ENCODE measurements around the gene MEA1. TPM values are rescaled to one million over a fixed set of nuclear protein-coding genes. Genes with fewer than 3 reads are reported as not detected.

Gene MEA1
- total RNA-seq, 4 donors from 2014 or later: 45.9 to 78.1 (median 61.7) TPM

DNA sequence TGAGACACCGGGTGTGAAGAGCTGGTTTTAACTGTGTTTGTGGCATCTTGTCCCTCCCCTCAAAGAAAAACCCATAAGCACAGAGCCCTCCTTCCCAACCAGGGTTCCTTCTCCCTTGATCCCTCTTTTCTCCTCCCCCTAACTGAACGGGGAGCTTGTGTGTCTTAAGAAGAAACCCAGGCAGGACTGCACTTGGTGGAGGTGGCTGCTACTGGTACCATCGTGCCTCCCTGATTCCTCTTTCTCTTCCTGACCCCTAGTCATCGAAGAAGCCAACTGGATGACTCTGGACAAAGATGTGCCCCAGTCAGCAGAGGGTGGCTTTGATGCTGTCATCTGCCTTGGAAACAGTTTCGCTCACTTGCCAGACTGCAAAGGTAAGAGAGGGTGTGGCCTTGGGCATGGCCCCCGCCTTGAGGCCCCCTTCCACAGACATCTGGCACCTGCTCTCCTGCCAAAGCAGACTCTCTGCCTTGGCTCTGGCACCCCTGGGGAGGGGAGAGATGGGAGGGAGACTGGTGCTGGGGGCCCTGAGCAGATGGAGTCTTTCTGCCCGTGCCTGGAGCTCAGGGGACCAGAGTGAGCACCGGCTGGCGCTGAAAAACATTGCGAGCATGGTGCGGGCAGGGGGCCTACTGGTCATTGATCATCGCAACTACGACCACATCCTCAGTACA, 51.1 kb downstream of the MEA1 start:
- no peaks in the 10 kb centered on the region for H3K27me3 ChIP-seq
- no peak overlapping the region for H3K27ac ChIP-seq
- H3K4me3 ChIP-seq (replicated peaks in 1 of 3): no peak overlapping the region
- no peaks in the 10 kb centered on the region for H3K9me3 ChIP-seq
- intact Hi-C loops (cut with DNase I): no loop called here
- TF ChIP-seq, protein P1, sequence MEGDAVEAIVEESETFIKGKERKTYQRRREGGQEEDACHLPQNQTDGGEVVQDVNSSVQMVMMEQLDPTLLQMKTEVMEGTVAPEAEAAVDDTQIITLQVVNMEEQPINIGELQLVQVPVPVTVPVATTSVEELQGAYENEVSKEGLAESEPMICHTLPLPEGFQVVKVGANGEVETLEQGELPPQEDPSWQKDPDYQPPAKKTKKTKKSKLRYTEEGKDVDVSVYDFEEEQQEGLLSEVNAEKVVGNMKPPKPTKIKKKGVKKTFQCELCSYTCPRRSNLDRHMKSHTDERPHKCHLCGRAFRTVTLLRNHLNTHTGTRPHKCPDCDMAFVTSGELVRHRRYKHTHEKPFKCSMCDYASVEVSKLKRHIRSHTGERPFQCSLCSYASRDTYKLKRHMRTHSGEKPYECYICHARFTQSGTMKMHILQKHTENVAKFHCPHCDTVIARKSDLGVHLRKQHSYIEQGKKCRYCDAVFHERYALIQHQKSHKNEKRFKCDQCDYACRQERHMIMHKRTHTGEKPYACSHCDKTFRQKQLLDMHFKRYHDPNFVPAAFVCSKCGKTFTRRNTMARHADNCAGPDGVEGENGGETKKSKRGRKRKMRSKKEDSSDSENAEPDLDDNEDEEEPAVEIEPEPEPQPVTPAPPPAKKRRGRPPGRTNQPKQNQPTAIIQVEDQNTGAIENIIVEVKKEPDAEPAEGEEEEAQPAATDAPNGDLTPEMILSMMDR (IDR thresholded peaks at IDR 0.05): no peak
- TF ChIP-seq POLR2A (IDR thresholded peaks at IDR 0.05): no peak
- peaks cover 5 to 16% of the 10 kb centered on the region in 2 donors for H3K4me1 ChIP-seq
- 94 to 96% methylated on average over 13 of the region's 13 CpGs for WGBS, 2 donors
- peaks cover 10 to 12% of the 10 kb centered on the region in 2 donors for H3K36me3 ChIP-seq
- DNase-seq: no peak

GRCh38 chr6:42962096-42962495, 51.6 kb downstream of the MEA1 start:
- H3K27me3 ChIP-seq: no peaks in the 10 kb centered on the region
- H3K4me3 ChIP-seq (replicated peaks in 1 of 3): no peak overlapping the region
- no peaks in the 10 kb centered on the region for H3K9me3 ChIP-seq
- no peak for DNase-seq
- TF ChIP-seq, protein P1 (IDR thresholded peaks at IDR 0.05): no peak
- TF ChIP-seq POLR2A (IDR thresholded peaks at IDR 0.05): no peak
- peaks cover 5 to 16% of the 10 kb centered on the region in 2 donors for H3K4me1 ChIP-seq
- H3K27ac ChIP-seq: no peak overlapping the region
- intact Hi-C loops (cut with DNase I): no loop called here
- peaks cover 7 to 10% of the 10 kb centered on the region in 2 donors for H3K36me3 ChIP-seq
- WGBS, 2 donors: 81 to 89% methylated on average over 12 of the region's 12 CpGs

Other genes starting within 250 kb of the MEA1 start
- gene BICRAL, start 231.9 kb downstream of the MEA1 start, total RNA-seq: 10 to 100 TPM; 19.9 to 24.5 (median 23.6) TPM
- 100 to 1,000 TPM in 3 of 4 donors, 10 to 100 TPM in 1; 99.1 to 121 (median 103) TPM for gene RPL7L1, start 134.3 kb downstream of the MEA1 start, total RNA-seq
- gene PTCRA, start 97.9 kb downstream of the MEA1 start, total RNA-seq: not detected
- gene CNPY3, start 84.5 kb downstream of the MEA1 start, total RNA-seq: 10 to 100 TPM; 33.2 to 60.0 (median 45.0) TPM
- gene GNMT, start 53.2 kb downstream of the MEA1 start, total RNA-seq: 1 to 10 TPM in 3 of 4 donors, under 1 TPM in 1; 0.98 to 7.5 (median 2.5) TPM
- gene PEX6, start 34.8 kb downstream of the MEA1 start, total RNA-seq: 10 to 100 TPM; 23.7 to 39.9 (median 28.4) TPM
- 10 to 100 TPM; 22.8 to 47.0 (median 28.2) TPM for gene PPP2R5D, start 29.4 kb downstream of the MEA1 start, total RNA-seq
- gene KLHDC3, start 303 bp upstream of the MEA1 start, total RNA-seq: 100 to 1,000 TPM in 1 of 4 donors, 10 to 100 TPM in 3; 93.1 to 107 (median 97.7) TPM
- gene RRP36, start 7.7 kb upstream of the MEA1 start, total RNA-seq: 10 to 100 TPM; 41.5 to 68.5 (median 56.7) TPM
- 10 to 100 TPM; 20.7 to 39.6 (median 28.6) TPM for gene CUL7, start 39.9 kb upstream of the MEA1 start, total RNA-seq
- gene MRPL2, start 45.5 kb upstream of the MEA1 start, total RNA-seq: 10 to 100 TPM; 12.9 to 31.9 (median 17.7) TPM
- 10 to 100 TPM; 23.4 to 41.0 (median 30.4) TPM for gene KLC4, start 45.7 kb upstream of the MEA1 start, total RNA-seq
- 10 to 100 TPM; 43.8 to 58.9 (median 55.0) TPM for gene PTK7, start 62.4 kb upstream of the MEA1 start, total RNA-seq
- 10 to 100 TPM; 21.5 to 34.1 (median 22.6) TPM for gene SRF, start 157.3 kb upstream of the MEA1 start, total RNA-seq
- gene CUL9, start 168.2 kb upstream of the MEA1 start, total RNA-seq: 10 to 100 TPM; 39.7 to 63.3 (median 59.0) TPM
- 100 to 1,000 TPM in 1 of 4 donors, 10 to 100 TPM in 3; 33.1 to 122 (median 84.1) TPM for gene DNPH1, start 215.5 kb upstream of the MEA1 start, total RNA-seq
- gene TTBK1, start 229.5 kb upstream of the MEA1 start, total RNA-seq: under 1 TPM in 2 of 4 donors, not detected in 2; 0.11 to 0.15 TPM

Data from thyroid gland (tissue), 4 donors.